Stimulated activated naive CD8-positive, alpha-beta T cell treated with anti-CD3 and anti-CD28 coated beads, Interleukin-15, Interleukin-2, amounts not matched to agents 100 ng/mL and 50 ng/mL, for 24 hours (primary cell): ENCODE data around the gene GALNT18.

Experiments used
- H3K27ac Mint-ChIP-seq: one replicate; pipeline ENCODE4 v1.8.0; 2021; ENCODE audit warnings: mild to moderate bottlenecking, mixed read lengths
- H3K27me3 Mint-ChIP-seq: one replicate; pipeline ENCODE4 v1.8.0; 2021; ENCODE audit warnings: mixed read lengths
- H3K36me3 Mint-ChIP-seq: one replicate; pipeline ENCODE4 v1.8.0; 2021; ENCODE audit warnings: low read depth, mixed read lengths
- H3K4me1 Mint-ChIP-seq: one replicate; pipeline ENCODE4 v1.8.0; 2021; ENCODE audit warnings: low read depth, mixed read lengths
- H3K4me3 Mint-ChIP-seq: one replicate; pipeline ENCODE4 v1.8.0; 2021; ENCODE audit warnings: mild to moderate bottlenecking, mixed read lengths
- H3K9me3 Mint-ChIP-seq: one replicate; pipeline ENCODE4 v1.8.0; 2021; ENCODE audit warnings: mixed read lengths

The GALNT18 gene

DNA sequence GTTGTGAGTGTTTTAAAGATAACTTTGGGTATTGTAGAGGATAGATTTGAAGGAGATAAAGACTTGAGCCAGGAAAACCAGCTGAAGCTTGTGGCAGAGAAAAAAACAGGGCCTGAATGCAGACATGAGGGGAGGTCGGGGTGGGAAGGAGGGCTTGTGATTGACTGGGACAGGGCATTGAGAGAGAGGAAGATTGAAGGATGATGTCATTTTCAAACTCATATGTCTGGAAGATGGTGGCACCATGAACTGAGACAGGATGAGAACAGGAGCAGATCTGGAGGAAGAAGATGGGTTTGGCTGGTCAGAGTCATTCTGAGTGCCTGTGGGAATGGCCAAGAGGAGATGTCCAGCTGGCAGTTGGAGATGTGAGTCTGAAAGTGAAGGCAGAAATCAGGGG, 283.5 kb downstream of the GALNT18 start:
- H3K36me3 Mint-ChIP-seq: no peaks in the 10 kb centered on the region
- H3K4me1 Mint-ChIP-seq: no peaks in the 10 kb centered on the region
- H3K27me3 Mint-ChIP-seq: peaks cover 5% of the 10 kb centered on the region
- no peak overlapping the region for H3K27ac Mint-ChIP-seq
- no peaks in the 10 kb centered on the region for H3K9me3 Mint-ChIP-seq
- no peak overlapping the region for H3K4me3 Mint-ChIP-seq

DNA sequence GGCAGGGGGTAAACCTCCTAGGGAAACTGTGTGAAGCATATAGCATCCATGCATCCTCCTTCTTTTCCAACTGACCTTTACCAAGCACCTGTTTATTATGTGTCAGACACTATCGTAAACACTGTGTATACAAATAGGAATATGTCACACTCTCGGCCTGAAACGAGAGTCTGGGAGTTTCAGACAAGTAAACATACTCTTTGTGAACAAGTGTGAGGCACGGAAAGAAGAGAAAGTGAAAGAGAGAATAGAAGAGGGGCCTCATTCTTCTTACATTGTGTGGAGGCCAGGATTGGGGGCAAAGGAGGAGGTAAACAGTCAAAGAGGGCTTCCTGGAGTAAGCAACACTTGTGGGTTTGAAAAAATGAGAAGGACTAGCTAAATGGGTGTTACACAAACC, 285.1 kb downstream of the GALNT18 start:
- Mint-ChIP-seq H3K36me3 (no peaks in the 10 kb centered on the region), H3K9me3 (no peaks in the 10 kb centered on the region), H3K27me3 (peaks cover 5% of the 10 kb centered on the region), H3K27ac (no peak overlapping the region), H3K4me3 (no peak overlapping the region), H3K4me1 (no peaks in the 10 kb centered on the region)

DNA sequence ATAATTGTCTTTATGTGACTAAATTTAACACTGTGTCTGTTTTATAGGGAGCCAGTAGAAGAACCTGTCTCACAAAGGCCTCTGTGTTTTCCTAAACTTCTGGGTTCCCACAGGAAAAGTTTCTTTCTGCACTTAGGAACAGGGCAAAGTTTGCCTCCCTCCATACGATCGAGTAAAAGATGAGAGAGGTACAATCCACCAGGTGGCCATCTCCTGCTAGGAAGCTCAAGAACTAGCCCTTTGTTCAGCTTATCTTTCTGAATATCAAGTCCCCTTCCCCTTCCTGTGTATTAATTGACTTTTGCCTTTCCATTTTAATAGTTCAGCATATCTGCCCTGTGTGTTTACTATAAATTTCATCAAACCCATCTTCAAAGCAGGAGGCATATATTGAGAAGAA, 286.8 kb downstream of the GALNT18 start:
- Mint-ChIP-seq H3K27me3 (peaks cover 5% of the 10 kb centered on the region), H3K4me1 (no peaks in the 10 kb centered on the region), H3K27ac (no peak overlapping the region), H3K4me3 (no peak overlapping the region), H3K36me3 (no peaks in the 10 kb centered on the region), H3K9me3 (no peaks in the 10 kb centered on the region)

DNA sequence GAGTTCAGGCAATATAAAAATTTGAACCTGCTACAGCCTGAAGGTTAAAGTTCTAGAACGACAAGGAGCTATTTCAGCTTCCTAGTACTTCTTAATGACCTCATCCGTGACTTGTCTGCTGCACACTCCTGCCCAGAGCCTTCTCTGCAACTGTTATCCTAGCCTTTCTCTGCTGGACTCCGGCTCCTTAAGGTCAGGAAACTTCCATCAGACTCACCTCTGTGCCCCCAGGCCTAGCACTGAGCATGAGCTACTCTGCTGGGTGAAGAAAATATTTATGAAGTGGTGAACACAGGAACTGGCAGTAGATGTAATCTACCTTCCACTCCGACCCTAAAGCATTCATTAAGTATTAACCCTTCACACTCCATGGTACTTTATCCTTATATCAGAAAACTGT, 287.2 kb downstream of the GALNT18 start:
- Mint-ChIP-seq H3K27ac (no peak overlapping the region), H3K4me1 (no peaks in the 10 kb centered on the region), H3K9me3 (no peaks in the 10 kb centered on the region), H3K27me3 (peaks cover 5% of the 10 kb centered on the region), H3K4me3 (no peak overlapping the region), H3K36me3 (no peaks in the 10 kb centered on the region)

DNA sequence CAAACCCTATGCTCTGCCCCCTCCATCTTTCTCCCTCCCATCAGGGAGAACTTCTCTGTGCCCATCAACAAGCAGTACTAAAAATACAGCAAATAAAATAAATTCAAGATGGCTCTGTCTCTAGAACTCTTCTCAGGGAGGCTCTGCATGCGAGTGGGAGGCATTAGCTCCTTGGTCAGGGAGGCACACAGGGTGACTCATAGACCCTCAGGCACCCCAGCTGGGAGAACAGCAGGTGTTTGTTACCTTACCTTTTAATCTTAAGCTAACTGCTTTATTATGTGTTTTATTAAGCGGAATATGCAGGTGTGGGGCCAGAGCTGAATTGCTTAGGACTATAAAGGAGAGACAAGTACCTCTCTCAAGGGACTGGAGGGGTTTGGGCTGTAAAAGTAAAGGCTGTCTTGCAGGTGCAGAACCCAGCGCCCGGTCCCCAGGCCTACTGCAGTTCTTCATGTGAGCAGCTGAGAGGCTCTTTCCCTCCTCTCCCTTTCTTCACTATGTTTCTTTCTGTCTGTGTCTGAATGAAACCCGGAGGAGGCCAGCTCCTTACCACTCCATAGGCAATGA, 289.6 kb downstream of the GALNT18 start:
- no peaks in the 10 kb centered on the region for H3K9me3 Mint-ChIP-seq
- no peaks in the 10 kb centered on the region for H3K4me1 Mint-ChIP-seq
- H3K27ac Mint-ChIP-seq: no peak overlapping the region
- H3K27me3 Mint-ChIP-seq: no peaks in the 10 kb centered on the region
- no peak overlapping the region for H3K4me3 Mint-ChIP-seq
- no peaks in the 10 kb centered on the region for H3K36me3 Mint-ChIP-seq

DNA sequence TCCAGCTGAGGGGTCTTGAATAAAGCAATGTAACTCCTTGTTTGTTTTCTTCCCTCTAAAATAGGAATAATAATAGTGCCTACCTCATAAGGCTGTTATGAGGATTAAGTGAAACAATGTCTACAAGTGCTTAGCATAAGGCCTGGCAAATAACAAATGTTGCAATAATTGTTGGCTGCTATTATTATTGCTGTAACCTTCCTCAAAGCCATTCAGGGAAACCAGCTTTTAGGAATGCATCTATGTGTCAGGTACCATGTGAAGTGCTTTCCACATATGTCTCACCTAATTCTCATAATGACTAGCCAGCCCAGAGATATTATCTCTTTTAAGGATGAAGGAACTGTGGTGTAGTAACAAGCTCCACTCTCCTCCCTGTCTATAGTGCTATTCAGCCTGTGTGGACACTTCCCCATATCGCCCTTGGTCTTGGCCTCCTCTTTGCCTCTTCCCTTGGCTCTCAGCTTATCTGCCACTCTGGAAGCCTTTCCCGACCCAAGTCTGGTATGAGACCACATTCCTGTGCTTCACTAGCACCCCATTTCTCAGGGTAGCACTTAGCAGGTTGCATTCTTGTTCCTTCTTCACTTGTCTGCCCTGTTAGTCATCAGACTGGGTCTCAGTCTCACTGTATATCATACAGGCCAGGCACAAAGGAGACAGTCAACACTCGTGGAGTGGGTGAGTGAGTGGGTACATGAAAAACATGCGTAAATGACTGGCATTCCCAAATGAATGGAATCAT, 292.6 kb downstream of the GALNT18 start:
- H3K27ac Mint-ChIP-seq: no peak overlapping the region

DNA sequence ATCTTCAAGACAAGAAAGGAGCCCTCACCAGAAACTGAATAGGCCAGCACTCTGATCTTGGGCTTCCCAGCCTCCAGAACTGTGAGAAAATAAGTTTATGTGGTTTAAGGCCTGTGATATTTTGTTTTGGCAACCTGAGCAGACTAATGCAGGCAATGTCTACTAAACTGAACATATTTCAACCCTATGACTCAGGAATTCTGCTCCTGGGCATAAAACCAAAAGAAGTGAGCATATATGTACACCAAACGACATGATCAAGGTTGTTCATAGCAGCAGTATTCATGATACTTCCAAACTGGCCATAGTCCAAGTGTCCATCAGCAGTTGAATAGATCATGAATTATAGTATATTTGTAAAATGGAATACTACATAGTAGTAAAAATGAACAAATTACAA, 297.7 kb downstream of the GALNT18 start:
- no peak overlapping the region for H3K4me3 Mint-ChIP-seq

More for the DNA sequence above, 292.6 kb downstream of the GALNT18 start:
- no peaks in the 10 kb centered on the region for H3K36me3 Mint-ChIP-seq
- peaks cover 3% of the 10 kb centered on the region for H3K27me3 Mint-ChIP-seq
- no peaks in the 10 kb centered on the region for H3K4me1 Mint-ChIP-seq
- no peak overlapping the region for H3K4me3 Mint-ChIP-seq
- H3K9me3 Mint-ChIP-seq: no peaks in the 10 kb centered on the region

DNA sequence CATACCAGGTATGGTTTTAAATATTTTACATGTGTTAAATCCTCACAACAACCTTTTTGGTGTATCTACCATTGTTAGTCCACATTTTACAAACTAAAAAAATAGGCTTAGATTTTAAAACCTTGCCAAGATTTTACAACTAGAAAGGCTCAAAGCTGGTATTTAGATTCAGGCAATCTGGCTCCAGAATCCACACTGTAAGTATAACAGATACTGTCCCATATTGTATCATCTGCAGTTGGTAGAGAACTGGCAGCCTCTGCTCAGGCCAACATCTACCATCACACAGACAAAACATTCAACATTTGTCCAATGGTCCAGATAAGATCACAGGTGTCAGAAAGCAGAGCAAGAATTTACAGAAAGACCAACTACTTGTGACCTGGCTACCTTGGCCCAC, 299.7 kb downstream of the GALNT18 start:
- H3K4me3 Mint-ChIP-seq: no peak overlapping the region
- H3K27me3 Mint-ChIP-seq: peaks cover 3% of the 10 kb centered on the region
- no peaks in the 10 kb centered on the region for H3K36me3 Mint-ChIP-seq
- H3K27ac Mint-ChIP-seq: no peak overlapping the region
- H3K9me3 Mint-ChIP-seq: peaks cover 11% of the 10 kb centered on the region
- no peaks in the 10 kb centered on the region for H3K4me1 Mint-ChIP-seq

More for the DNA sequence above, 297.7 kb downstream of the GALNT18 start:
- Mint-ChIP-seq H3K27ac (no peak overlapping the region), H3K9me3 (peaks cover 11% of the 10 kb centered on the region), H3K4me1 (no peaks in the 10 kb centered on the region), H3K27me3 (peaks cover 3% of the 10 kb centered on the region), H3K36me3 (no peaks in the 10 kb centered on the region)

DNA sequence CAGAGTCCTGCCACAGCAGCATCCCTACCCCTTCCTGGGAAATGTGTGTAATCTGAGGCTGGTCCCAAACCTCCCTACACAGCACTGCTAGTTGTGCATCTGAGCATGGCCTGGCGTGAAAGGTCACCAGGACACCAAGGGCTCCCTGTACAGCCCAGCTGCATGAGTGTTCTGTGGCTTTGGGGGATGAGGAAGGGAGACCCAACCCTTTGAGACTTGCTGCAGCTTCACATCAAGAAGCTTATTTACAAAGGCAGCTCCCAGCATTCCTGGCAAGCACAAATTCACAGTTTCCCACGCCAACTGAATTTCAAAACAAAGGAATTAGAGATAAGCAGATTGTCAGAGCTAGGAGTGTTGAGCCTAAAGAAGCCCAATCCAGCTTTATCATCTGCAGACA, 301.0 kb downstream of the GALNT18 start:
- Mint-ChIP-seq H3K4me3 (no peak overlapping the region), H3K27me3 (peaks cover 3% of the 10 kb centered on the region), H3K36me3 (no peaks in the 10 kb centered on the region), H3K9me3 (peaks cover 11% of the 10 kb centered on the region), H3K27ac (no peak overlapping the region), H3K4me1 (no peaks in the 10 kb centered on the region)

DNA sequence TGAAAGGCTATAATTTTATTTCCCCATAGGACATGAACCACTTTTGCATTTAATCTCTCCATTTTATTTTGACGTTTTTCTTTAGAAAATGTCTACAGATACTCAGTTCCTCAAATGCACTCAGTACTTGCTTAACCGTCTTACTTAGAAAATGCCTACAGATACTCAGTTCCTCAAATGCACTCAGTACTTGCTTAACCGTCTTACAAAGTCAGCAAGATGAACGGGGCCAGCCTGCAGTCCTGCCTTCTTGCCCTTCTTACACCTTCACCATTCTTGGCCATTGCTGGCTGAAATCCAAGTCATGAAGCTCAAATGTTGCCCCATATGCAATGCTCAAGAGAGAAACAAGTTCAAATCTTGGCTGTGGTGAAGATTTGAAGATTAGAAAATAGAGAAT, 302.8 kb downstream of the GALNT18 start:
- Mint-ChIP-seq H3K4me3 (no peak overlapping the region), H3K36me3 (no peaks in the 10 kb centered on the region), H3K27me3 (no peaks in the 10 kb centered on the region), H3K9me3 (peaks cover 11% of the 10 kb centered on the region), H3K27ac (no peak overlapping the region), H3K4me1 (no peaks in the 10 kb centered on the region)

DNA sequence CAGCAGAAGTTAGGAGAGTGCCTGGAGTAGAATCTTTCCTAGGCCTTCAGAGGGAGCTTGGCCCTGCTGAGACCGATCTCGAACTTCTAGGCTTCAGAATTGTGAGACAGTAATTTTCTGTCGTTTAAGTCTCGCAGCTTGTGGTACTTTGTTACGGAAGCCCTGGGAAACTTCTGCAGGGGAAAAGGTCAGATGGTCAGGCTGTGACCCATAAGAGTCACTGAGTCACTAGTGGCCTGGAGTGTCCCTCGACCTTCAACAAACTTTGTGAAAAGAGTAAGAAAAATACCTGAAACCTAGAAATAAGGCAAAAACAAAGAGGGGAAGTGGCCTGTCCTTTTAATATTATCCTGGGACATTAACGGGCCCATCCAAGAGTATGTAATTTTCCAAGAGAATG, 303.3 kb downstream of the GALNT18 start:
- Mint-ChIP-seq H3K4me3 (no peak overlapping the region), H3K27me3 (no peaks in the 10 kb centered on the region), H3K36me3 (no peaks in the 10 kb centered on the region), H3K27ac (no peak overlapping the region), H3K4me1 (no peaks in the 10 kb centered on the region), H3K9me3 (peaks cover 11% of the 10 kb centered on the region)

DNA sequence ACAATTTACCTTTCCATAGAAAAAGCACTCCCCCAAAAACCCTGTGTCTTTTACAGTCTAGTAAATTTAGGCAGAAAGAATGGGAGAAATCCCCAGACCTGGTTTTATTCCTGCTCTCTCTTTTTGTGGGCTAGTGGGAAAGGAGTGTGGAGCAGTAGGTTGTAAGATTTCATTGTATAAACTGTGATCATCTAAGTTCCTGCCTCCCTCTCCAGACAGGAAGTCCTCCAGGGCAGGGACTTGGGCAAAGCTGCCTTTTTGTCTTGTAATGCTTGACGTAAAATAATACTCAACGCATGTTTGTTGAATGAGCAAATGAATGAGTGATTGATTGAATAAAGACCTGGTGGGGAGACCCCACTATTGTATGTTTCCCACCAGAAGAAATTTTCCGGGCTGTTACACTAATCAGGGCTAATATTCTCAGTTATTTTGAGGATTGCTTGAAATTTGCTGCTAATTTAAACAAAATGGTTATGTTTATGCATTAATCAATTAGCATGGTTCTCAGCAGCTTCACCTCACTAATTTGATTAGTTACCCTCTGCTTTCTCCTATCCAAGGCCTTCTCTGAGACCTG, 305.1 kb downstream of the GALNT18 start:
- Mint-ChIP-seq H3K27me3 (no peaks in the 10 kb centered on the region), H3K4me3 (no peak overlapping the region), H3K36me3 (no peaks in the 10 kb centered on the region), H3K27ac (no peak overlapping the region), H3K9me3 (no peaks in the 10 kb centered on the region), H3K4me1 (no peaks in the 10 kb centered on the region)

DNA sequence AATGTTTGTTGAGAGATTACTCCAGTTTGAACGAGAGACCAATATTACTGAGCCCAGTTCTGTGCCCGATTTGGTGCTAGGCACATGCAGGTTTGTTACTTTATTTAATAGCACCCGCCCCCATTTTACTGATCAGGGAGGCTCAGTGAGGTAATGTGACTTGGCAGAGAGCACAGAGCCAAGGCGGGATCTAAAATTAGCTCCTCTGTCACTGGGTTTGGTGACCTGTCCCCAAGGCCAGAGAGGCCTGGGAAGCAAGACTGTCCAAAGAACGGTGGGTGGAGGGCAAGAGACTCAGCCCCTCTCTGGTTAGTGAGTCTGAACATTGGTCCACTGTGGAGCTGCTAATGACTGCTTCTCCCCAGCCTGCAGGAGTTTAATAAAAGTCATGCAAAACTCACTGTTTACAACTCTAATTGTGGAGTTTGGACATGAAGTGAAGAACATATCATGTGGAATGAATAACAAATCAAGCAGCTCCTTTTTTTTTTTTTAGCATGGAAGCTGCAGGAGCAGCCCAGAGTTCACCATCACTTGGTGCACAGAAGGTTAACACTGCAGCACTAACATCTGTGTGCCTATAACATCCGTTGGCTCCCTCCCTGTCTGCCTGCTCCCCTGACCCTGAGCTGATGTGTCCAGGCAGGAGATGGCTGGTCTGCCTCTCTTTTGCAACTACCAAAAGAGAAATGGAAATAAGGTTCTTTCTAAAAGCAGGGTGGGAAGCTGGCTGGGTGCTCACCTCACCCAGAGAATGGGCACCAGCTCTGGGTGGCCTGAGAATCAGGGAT, 307.7 kb downstream of the GALNT18 start:
- H3K27ac Mint-ChIP-seq: no peak overlapping the region
- peaks cover 5% of the 10 kb centered on the region for H3K4me1 Mint-ChIP-seq
- H3K36me3 Mint-ChIP-seq: no peaks in the 10 kb centered on the region
- H3K9me3 Mint-ChIP-seq: no peaks in the 10 kb centered on the region
- H3K4me3 Mint-ChIP-seq: no peak overlapping the region
- H3K27me3 Mint-ChIP-seq: no peaks in the 10 kb centered on the region

DNA sequence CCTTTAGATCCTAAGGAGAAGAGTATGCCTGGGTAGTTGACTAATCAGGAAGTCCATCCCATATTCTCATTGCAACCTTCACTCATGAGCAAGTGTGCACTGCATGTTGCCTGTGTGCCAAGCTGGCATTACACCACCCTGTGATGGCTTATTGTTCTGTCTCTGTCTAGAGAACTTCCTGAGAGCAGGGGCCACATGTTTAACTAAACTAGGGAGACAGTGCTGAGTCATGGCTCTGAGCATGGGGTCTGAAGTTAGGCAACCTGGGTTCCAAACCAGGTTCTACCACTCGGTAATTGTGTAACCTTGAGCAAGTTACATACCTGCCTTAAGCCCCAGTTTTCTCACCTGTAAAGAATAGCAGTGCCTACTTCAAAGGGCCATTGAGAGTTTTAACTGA, 308.4 kb downstream of the GALNT18 start:
- H3K36me3 Mint-ChIP-seq: no peaks in the 10 kb centered on the region

DNA sequence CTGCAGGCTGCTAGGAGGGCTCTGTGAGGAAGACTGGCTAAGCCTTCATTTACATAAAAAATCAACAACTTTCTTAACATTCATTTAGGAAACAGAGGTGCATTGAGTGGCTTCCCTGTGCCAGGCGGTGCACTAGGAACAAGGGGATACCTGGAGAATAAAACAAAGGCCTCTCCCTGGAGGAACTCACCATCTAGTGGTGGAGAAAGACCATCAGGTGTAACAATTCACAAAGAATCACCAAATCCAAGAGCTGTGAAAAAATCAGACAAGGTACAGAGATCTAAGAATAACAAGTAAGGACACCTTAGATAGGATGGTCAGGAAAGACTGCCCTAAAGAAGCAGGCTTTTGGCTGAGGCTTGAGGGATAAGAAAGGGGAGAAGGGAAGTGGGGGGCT, 309.1 kb downstream of the GALNT18 start:
- Mint-ChIP-seq H3K9me3 (no peaks in the 10 kb centered on the region), H3K4me1 (peaks cover 5% of the 10 kb centered on the region), H3K36me3 (no peaks in the 10 kb centered on the region), H3K27me3 (no peaks in the 10 kb centered on the region), H3K4me3 (no peak overlapping the region), H3K27ac (no peak overlapping the region)

More for the DNA sequence above, 308.4 kb downstream of the GALNT18 start:
- H3K27me3 Mint-ChIP-seq: no peaks in the 10 kb centered on the region
- no peak overlapping the region for H3K4me3 Mint-ChIP-seq
- no peaks in the 10 kb centered on the region for H3K9me3 Mint-ChIP-seq
- H3K27ac Mint-ChIP-seq: no peak overlapping the region
- peaks cover 5% of the 10 kb centered on the region for H3K4me1 Mint-ChIP-seq
